Measurements from ENCODE around the gene LRRN1. TPM values are rescaled to one million over a fixed set of nuclear protein-coding genes. Genes with fewer than 3 reads are reported as not detected.

Gene LRRN1
- polyA plus RNA-seq, 1 donor from 2014 or later = 24.5 TPM

- H3K36me3 ChIP-seq (ENCODE audit: insufficient read depth, low read length) = peaks cover 13% of the 10 kb centered on the region
- H3F3A ChIP-seq (ENCODE audit: insufficient read depth, low read length, poor library complexity, severe bottlenecking) = no peaks in the 10 kb centered on the region
- H3K4me2 ChIP-seq (ENCODE audit: low read length) = no peak overlapping the region
- H3K27me3 ChIP-seq (ENCODE audit: insufficient read depth, low read depth, low read length) = no peaks in the 10 kb centered on the region
- peaks cover 3% of the 10 kb centered on the region for H3K9me3 ChIP-seq (ENCODE audit: low read length)
- H3K9me2 ChIP-seq (ENCODE audit: insufficient read depth, low read length) = no peaks in the 10 kb centered on the region
- TF ChIP-seq CTCF (IDR thresholded peaks at IDR 0.05; ENCODE audit: poor library complexity, severe bottlenecking) (no peak), EZH2 (IDR thresholded peaks at IDR 0.05; ENCODE audit: borderline replicate concordance, insufficient read depth, low read length, poor library complexity, severe bottlenecking) (no peak), POLR2AphosphoS5 (IDR thresholded peaks at IDR 0.05) (no peak), RAD21 (conservative IDR thresholded peaks at IDR 0.05) (no peak), SMC3 (conservative IDR thresholded peaks at IDR 0.05; ENCODE audit: poor library complexity) (no peak), EP300 (conservative IDR thresholded peaks at IDR 0.05; ENCODE audit: poor library complexity, severe bottlenecking) (no peak), MXI1 (conservative IDR thresholded peaks at IDR 0.05; ENCODE audit: poor library complexity, severe bottlenecking) (no peak)
- TF ChIP-seq, protein P1, sequence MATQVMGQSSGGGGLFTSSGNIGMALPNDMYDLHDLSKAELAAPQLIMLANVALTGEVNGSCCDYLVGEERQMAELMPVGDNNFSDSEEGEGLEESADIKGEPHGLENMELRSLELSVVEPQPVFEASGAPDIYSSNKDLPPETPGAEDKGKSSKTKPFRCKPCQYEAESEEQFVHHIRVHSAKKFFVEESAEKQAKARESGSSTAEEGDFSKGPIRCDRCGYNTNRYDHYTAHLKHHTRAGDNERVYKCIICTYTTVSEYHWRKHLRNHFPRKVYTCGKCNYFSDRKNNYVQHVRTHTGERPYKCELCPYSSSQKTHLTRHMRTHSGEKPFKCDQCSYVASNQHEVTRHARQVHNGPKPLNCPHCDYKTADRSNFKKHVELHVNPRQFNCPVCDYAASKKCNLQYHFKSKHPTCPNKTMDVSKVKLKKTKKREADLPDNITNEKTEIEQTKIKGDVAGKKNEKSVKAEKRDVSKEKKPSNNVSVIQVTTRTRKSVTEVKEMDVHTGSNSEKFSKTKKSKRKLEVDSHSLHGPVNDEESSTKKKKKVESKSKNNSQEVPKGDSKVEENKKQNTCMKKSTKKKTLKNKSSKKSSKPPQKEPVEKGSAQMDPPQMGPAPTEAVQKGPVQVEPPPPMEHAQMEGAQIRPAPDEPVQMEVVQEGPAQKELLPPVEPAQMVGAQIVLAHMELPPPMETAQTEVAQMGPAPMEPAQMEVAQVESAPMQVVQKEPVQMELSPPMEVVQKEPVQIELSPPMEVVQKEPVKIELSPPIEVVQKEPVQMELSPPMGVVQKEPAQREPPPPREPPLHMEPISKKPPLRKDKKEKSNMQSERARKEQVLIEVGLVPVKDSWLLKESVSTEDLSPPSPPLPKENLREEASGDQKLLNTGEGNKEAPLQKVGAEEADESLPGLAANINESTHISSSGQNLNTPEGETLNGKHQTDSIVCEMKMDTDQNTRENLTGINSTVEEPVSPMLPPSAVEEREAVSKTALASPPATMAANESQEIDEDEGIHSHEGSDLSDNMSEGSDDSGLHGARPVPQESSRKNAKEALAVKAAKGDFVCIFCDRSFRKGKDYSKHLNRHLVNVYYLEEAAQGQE (IDR thresholded peaks at IDR 0.05; ENCODE audit: borderline replicate concordance) = no peak
- H3K79me2 ChIP-seq (replicated peaks; ENCODE audit: insufficient read depth, low read length) = peaks cover 28% of the 10 kb centered on the region
- no peak overlapping the region for H2AFZ ChIP-seq (ENCODE audit: low read depth, low read length)
- no peaks in the 10 kb centered on the region for H4K20me1 ChIP-seq (ENCODE audit: insufficient read depth)
- no peak overlapping the region for H3K9ac ChIP-seq (ENCODE audit: low read length)
- H3K4me3 ChIP-seq (ENCODE audit: low read length) = no peak overlapping the region
- no peak overlapping the region for H3K27ac ChIP-seq (ENCODE audit: low read length)
Observed at GRCh38 chr3:3836845-3837244, 37.6 kb downstream of the LRRN1 start.

DNA sequence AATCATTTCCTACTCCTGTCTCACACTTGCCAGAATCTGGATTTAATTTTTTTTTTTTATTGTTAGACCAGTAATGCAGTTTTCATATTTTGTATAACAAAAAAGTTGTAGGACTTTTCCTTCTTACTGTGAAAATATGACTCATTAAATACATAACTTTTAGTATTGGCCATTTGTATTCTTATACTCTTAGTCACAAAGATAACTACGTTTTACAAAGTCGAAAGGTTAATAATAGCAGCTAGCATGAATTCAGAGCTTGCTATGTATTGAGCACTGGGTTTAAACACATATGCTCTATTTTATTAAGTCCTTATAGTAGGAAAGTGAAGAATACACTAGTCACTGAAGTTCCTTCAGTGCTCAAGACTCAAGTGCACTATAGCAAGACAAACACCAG lies 43.1 kb downstream of the LRRN1 start:
- no peak for TF ChIP-seq RAD21 (conservative IDR thresholded peaks at IDR 0.05)
- no peak overlapping the region for H3K27ac ChIP-seq (ENCODE audit: low read length)
- peaks cover 53% of the 10 kb centered on the region for H3K79me2 ChIP-seq (replicated peaks; ENCODE audit: insufficient read depth, low read length)
- no peak overlapping the region for H3K4me3 ChIP-seq (ENCODE audit: low read length)
- no peaks in the 10 kb centered on the region for H3K27me3 ChIP-seq (ENCODE audit: insufficient read depth, low read depth, low read length)
- H2AFZ ChIP-seq (ENCODE audit: low read depth, low read length) = no peak overlapping the region
- H3K4me2 ChIP-seq (ENCODE audit: low read length) = no peak overlapping the region
- no peaks in the 10 kb centered on the region for H3K9me2 ChIP-seq (ENCODE audit: insufficient read depth, low read length)
- H4K20me1 ChIP-seq (ENCODE audit: insufficient read depth) = no peaks in the 10 kb centered on the region
- peaks cover 29% of the 10 kb centered on the region for H3K36me3 ChIP-seq (ENCODE audit: insufficient read depth, low read length)
- H3F3A ChIP-seq (ENCODE audit: insufficient read depth, low read length, poor library complexity, severe bottlenecking) = no peaks in the 10 kb centered on the region
- no peaks in the 10 kb centered on the region for H3K9me3 ChIP-seq (ENCODE audit: low read length)
- no peak overlapping the region for H3K9ac ChIP-seq (ENCODE audit: low read length)

Measured in neural cell (in vitro differentiated cells).